Epithelial cell of proximal tubule (primary cell): ENCODE measurements around the gene IRF6. TPM values are rescaled to one million over a fixed set of nuclear protein-coding genes. Genes with fewer than 3 reads are reported as not detected.
A peak's percentile ranks its signal among the peaks of the same experiment; 100 is the strongest.

Experiments
- DNase-seq: peaks from one replicate; pipeline ENCODE4 v3.0.0-alpha.2; 2011; ENCODE audit warnings: low read depth
- H3K4me3 ChIP-seq: 2 replicates; pipeline ENCODE4 v1.5.1; 2011; ENCODE audit warnings: low read depth, mild to moderate bottlenecking, low read length
- total RNA-seq: library from RNA; depleted of rRNA; stranded (reverse); fragments of >200 nt; gene quantifications from 2 replicates; pipeline ENCODE4 v1.2.3, GENCODE V29; 2015
- TF ChIP-seq, protein P1 (sequence below): conservative IDR thresholded peaks from 2 replicates; pipeline ENCODE4 v1.5.1; 2012; ENCODE audit warnings: low read depth, mild to moderate bottlenecking, low read length

IRF6 gene
- total RNA-seq, 1 donor from 2014 or later = 43.8 TPM

- TF ChIP-seq, protein P1, sequence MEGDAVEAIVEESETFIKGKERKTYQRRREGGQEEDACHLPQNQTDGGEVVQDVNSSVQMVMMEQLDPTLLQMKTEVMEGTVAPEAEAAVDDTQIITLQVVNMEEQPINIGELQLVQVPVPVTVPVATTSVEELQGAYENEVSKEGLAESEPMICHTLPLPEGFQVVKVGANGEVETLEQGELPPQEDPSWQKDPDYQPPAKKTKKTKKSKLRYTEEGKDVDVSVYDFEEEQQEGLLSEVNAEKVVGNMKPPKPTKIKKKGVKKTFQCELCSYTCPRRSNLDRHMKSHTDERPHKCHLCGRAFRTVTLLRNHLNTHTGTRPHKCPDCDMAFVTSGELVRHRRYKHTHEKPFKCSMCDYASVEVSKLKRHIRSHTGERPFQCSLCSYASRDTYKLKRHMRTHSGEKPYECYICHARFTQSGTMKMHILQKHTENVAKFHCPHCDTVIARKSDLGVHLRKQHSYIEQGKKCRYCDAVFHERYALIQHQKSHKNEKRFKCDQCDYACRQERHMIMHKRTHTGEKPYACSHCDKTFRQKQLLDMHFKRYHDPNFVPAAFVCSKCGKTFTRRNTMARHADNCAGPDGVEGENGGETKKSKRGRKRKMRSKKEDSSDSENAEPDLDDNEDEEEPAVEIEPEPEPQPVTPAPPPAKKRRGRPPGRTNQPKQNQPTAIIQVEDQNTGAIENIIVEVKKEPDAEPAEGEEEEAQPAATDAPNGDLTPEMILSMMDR = peak; percentile 86
- DNase-seq = peak; percentile 81
- no peak overlapping the region for H3K4me3 ChIP-seq
Measured at GRCh38 chr1:209747580-209748262, 58.2 kb downstream of the IRF6 start.

DNA sequence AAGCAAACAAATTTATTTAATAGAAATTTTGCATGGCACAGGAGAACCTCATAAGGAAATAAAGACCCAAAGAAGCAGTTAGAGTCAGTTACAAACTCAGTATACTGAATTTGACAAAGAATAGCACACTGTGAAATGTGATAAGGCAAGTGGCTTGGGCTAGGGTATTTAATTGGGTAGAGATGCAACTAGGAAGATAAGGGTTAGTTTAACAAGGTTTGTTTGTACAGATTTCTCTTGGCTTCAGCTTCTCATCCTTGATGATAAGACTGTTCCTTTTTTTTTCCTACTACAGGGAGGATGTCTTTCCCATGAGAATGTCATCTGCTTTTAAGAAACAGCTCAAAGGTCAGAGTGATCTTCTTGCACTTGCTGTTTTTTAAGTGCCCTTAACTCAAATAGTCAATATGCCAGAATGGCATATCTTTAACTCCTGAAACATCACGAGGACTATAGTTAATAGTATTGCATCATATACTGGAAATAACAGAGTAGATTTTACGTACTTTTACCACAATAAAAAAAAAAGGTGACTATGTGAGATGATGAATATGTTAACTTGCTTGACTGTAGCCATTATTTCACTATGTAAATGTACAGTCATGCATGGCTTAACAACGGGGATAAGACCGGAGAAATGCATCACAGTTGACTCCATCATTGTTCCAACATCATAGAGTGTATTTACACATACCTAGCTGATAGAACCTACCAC, 59.3 kb downstream of the IRF6 start:
- TF ChIP-seq, protein P1 = no peak
- no peak for DNase-seq
- H3K4me3 ChIP-seq = no peak overlapping the region

- TF ChIP-seq, protein P1 = no peak
- no peak overlapping the region for H3K4me3 ChIP-seq
- no peak for DNase-seq
Measured at GRCh38 chr1:209743145-209743482, 62.8 kb downstream of the IRF6 start.

GRCh38 chr1:209742409-209743144, 63.4 kb downstream of the IRF6 start:
- no peak for DNase-seq
- TF ChIP-seq, protein P1 = no peak
- H3K4me3 ChIP-seq = peak overlapping the region; percentile 30

GRCh38 chr1:209741889-209742288, 64.1 kb downstream of the IRF6 start:
- TF ChIP-seq, protein P1 = no peak
- H3K4me3 ChIP-seq = peak overlapping the region; percentile 30
- DNase-seq = no peak

- no peak for DNase-seq
- no peak overlapping the region for H3K4me3 ChIP-seq
- TF ChIP-seq, protein P1 = no peak
Measured at GRCh38 chr1:209741193-209741592, 64.7 kb downstream of the IRF6 start.
